Endometrial microvascular endothelial cells (primary cell): ENCODE results near the gene ENOX1. TPM values are rescaled to one million over a fixed set of nuclear protein-coding genes. Genes with fewer than 3 reads are reported as not detected.

Experiments
- in situ Hi-C: cut with HindIII; loops from 2 replicates; pipeline ENCODE4 v1.10.0; 2017; ENCODE audit warnings: low sequenced_read_pairs, low pct_unique_long_range_greater_than_20kb; ENCODE audit errors: inconsistent ontology term
- total RNA-seq: library from RNA; depleted of rRNA; stranded (reverse); fragments of >200 nt; gene quantifications from one replicate; pipeline ENCODE4 v1.2.3, GENCODE V29; 2015; ENCODE audit errors: inconsistent ontology term

ENOX1 gene
- total RNA-seq, 1 donor from 2014 or later, result not detected

DNA sequence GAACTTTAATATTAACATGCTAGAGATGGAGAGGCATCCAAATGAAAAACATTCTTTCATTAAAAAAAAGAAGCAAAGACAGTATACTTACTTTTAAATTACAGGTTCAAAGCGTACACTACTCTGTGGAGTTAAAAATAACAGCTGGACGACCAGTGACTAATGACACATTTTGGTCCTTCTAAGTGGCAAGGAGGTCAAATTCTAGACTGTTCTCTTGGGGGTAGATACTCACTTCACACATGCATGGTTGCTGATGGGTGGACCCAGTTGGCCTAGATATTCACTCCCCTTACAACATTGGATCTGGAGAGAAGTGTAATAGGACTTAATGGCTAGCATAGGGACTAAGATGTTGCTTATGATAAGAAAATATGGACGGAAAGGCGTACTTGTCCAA is 461.1 kb downstream of the ENOX1 start:
- in situ Hi-C loops, result no loop called here

DNA sequence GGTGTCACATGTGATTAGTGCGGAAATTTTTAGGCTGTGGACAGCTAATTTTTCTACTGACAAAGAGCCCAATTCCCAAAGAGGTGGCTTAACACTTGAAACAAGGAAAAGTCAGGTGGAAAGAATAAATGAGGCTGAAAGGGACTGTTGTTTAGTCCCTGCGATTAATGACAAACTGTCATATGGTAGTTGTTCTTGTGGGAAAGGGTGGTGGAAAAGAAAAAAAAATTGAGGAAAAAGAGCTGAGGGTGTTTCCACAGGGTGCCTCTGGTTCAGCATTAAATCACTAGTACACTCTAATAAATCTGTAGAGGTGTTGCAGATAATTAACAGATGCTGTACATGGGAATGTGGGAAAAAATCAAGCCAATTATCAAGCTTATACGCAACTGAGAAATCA is 462.6 kb downstream of the ENOX1 start:
- in situ Hi-C loops, result no loop called here

DNA sequence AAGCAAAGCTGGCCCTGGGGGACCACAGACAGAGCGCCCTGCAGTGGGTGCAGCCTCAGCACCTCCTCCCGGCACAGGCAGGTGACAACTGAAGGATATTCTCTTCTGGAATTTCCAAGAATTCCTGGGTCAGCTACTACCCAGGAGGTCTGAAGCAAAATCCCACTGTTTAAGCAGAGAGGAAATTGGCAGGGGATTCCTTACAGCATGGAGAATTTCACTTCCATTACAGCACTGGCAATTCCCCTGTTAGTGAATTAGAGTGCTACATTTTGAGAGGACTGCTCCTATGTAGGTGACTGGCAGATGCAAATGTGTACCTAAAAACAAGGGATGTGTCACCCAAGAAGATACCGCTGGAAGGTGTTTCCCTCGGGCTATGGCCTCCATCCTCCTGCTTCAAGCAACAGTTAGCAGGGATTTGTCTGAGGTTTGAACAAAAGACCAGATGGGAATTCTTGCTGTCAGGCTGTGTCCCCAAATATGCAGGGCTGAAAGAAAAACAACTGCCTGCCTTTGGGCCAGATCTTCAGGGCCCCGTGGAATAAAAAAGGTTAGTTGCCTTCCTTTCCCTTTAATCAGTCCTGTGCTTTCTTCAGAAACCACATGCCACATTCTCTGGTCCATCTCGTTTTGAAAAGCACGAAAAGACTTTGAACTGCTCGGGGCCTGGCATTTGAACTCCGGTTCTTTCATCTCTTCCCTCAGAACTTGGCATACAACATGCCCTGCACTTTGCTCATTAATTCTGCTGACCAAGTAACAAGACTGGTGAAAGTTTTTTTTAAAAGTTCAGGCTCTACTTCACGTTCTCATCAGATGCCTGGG is 466.9 kb downstream of the ENOX1 start:
- in situ Hi-C loops, result no loop called here

DNA sequence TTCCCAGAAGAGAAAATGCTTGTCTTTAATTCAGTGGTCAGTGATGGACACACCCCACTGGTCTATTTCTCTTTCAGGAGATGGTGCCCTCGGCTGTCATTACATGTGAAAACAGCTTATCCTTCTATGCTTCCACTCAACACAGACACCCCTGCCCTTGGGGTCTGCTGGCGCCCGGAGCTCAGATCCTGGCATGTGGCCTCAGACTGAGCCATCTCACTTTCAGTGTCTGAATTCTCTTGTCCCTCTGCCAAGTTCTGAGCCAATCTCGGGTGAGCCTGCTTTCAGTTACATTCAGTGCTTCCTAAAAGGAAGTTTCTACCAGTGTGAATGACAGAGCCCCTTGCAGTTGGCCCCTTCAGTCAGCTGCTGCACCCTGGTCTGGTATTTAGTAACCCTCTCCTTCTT is 469.8 kb downstream of the ENOX1 start:
- in situ Hi-C loops, result no loop called here

DNA sequence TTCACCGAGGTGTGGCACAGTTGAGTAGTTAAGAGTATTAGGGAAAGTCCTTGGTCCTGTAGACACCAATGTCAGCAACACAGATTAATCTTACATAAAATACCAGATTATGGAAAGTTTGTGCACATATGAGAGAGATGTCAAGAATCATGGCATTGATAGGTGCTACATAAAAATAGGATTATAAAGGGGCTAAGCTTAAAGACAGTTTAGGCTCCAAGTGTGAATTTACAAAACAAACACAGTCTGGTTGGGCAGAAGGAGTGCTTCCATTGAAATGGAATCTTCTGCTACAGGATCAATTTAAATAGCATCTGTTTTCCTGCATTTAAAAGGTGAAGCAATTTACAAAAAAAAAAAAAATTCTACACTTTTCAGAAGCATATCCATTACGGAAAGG is 470.5 kb downstream of the ENOX1 start:
- in situ Hi-C loops, result no loop called here

DNA sequence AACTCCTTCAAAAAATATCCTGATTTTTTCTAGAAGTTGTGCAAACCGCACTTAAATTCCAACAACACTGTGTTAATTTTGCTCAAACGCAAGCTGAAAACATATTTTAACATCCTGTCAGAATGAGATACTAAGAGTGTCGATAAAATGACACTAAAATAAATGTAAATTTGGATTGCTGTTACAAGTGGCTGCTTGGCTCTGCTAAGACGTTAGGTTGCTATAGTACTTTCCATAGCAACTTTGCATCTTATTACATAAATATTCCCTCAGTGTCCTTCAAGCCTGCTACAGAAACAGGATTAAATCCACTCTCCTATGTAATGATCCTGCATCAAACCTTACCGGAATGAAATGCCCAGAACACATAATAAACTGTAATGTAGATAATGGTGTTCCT is 471.2 kb downstream of the ENOX1 start:
- in situ Hi-C loops, result no loop called here

DNA sequence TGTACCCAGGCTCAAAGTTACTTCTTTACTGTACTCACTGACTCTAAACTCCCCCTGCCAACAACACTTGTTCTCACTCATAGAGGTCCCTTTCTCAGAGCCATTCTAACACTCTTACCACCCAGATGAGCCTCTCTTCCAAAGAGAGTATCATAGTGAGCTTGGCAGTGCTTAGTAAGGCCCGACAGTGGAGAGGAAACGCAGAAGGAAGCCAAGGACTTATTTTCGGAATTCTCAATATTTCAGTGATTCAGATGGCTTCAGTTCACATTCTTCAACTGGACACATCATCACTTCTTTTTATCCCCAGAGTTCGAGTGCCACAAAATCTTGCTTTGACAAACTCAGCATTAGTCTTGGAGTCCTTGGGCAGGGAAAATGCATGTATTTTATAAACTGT is 477.5 kb downstream of the ENOX1 start:
- in situ Hi-C loops, result no loop called here

DNA sequence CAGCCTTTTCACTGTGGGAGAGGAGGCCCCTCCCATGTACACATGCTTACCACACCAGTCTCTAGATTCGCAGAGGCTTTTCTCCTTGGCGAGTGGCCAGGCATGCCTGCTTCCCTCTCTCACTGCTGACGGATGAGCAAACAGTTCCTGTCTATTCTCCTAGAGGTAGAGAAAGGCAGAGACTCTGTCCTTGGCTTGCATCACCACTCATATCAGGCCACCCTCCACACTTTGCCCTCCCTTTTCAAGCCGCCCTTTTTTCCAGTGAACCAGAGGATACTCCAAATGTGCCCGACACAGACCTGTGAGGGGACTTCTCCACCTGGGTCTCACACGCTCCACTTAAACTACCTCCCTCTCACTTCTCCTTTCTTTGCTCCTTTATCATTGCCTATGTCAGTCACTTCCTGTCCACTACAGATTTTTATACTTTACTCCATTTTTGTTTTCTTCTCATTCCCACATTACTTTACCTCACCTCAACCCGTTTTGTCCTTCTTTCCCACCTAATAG is 478.8 kb downstream of the ENOX1 start:
- in situ Hi-C loops, result no loop called here

DNA sequence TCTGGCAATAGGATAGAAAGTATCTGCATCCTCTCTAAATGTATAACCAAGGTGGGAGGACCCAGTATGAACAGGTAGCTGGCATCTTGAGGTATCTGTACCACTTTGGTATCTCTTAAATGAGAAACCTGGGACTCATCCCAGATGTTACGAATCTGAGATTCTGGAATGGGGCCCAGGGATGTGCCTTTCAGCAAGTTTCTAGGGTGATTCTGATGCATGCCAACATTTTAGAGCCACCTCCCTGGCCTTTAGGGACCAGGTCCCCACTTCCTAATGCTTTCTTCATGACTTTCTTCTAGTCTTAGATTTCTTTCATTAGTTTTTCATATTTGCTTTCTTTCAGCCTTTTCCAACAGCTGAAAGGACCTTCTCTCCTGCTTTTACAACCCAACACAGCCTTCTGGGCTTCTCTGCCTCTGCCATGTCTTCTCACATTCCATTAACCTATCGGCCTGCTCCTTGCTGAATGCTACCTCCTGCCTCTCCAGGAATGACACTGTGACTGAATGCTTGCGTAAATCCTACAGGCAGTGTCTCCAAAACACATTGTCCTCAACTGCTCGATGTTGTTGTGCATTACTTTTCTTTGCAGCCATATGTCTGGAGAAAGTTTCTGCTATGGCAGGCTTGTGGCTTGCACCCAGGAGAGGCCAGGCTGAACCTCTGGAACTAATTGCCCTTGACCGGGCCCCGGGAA is 479.4 kb downstream of the ENOX1 start:
- in situ Hi-C loops, result no loop called here

DNA sequence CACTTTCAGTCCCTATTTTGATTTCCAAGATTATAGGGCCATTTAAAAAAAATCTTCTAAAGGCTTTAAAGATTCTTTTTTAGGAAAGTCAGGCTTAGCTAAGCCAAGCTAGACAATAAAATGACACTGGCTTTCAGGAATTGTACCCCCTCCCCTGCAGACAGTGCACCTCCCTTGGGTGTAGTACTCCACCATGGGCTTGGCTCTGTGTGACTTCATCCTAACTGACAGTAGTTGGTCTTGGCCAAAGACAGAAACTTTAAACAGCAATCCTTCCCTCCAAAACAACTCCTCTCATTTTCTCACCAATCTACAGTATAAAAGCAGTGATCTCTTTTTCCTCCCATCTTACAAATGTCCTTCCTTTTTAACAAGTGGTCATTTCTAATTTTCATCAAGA is 480.4 kb downstream of the ENOX1 start:
- in situ Hi-C loops, result no loop called here

DNA sequence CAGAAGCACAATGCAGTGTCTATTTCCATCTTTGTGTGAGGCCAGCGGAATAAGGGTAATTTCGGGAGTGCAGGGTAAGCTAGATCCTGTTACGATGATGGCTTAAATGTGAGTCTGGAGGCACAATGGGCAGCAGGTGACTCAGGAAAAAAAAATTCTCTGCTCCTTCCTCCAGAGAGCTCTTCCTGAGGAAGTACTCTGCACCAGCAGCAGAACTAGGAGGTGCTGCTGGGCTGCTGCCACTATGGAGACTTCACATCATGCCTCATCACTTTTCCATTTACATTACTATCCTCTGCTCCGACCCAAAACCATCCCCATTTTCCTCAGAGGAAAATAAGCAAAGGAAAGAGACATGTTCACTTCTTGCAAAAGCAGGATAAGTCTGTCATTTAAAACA is 481.4 kb downstream of the ENOX1 start:
- in situ Hi-C loops, result no loop called here

DNA sequence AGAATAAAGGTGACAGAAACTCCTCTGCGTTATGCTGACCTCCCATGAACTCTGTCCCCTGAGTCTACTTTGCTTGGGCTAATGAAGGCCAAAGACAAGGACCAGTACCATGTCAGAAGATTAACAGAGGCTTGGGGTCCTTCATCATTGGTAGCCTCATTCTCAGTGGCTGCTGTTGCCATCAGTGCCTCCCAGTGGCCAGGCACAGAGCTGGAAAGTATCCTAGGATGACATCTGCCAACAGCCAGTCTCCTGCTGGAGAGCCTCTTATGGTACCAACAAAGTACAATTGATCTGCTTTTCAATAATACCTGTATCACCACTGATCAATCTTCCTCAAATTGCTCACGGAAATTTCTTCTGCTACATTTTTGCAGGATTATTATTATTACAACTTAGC is 481.8 kb downstream of the ENOX1 start:
- in situ Hi-C loops, result no loop called here

DNA sequence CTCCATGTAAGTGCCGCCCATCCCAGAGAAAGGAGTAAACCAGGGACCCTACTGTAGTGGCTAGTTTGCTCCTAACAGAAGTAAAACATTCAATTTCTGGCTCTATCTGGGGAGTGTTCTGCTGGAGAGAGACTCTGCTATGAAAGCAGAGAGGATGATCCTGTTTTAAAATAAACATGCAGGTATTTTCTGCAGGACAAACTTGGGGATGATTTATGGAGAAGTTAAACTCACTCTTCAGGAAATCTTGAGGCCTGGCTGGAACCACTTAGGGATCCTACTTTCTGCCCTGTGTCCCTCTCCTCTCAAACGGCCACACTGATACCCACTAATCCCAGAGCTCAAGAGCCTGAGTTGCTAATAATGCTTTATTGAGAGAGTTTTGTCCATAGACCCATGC is 482.3 kb downstream of the ENOX1 start:
- in situ Hi-C loops, result no loop called here

DNA sequence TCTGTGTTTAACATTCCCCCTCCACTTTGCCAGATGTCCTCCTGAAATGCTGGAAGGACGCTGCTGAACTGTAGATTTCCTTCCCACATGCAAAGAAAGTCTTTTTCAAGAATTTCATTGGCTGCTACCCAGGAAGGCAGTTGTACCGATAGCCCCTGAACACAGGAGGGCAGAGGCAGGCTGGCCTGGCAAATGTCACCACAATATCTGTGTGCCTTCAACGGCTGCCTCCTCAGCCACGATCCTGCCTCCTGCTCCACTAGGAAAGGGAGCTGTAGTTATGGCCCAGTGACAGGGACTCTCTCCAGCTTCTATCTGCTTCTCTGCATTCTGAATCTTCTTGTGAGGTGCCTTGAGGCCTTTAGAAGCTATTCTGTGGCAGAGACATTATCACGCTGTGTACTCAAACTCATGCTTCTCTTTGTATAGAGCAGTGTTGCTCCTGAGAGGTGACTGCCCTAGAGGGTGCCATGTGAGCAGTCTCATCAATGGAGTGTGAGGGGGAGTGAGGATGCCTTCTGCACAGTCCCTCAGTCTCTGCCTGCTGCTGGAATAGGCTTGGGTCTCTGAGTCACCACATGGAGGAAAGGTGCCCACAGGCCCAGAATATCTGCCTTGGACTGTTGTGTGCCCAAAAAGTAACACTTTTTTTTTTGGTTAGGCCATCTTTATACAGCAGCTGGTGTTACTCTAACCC is 483.6 kb downstream of the ENOX1 start:
- in situ Hi-C loops, result no loop called here

DNA sequence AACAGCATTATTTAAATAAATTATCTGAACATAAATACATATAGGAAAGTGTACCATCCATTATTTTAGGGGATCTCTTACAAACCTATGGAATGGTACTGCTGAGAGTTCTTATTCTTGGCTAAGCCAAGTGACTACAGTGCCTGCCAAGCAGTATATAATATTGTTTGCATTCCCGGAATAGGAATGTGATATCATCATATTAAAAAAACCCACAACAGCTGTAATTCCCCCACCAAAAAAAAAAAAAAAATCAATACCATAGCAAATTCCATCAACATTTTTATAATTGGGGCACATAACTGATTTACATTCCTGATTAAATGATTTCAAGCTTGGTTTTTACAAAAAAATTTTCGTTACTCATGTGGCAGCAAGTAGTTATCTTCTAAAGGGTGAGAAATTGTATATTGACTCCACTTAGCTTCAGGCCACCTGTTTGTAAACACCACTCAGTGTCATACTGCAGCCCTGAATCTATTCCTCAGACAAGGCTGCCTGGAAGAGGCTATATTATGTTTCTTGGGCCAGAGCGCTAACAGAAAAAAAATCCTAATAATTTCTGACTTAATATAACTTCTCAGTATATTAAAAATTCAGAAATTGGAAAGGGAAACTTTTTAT is 485.3 kb downstream of the ENOX1 start:
- in situ Hi-C loops, result no loop called here

DNA sequence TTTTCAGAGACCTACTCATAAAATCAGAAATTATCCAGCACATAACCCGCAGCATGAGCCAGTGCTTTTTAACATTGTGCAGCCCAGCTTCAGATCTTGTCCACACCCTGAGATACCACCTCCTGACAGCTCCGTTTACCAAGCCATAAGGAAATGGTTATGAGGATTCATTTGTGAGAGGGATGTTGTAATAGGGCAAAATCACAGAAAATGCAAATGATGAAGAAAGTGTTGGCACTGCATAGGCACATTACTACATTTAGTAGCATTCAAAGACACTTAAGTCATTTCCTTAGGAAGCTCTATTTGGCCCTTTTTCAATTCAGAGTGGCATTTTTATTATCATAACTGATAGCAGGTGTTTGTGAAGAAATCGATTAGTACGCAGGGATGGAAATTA is 485.9 kb downstream of the ENOX1 start:
- in situ Hi-C loops, result no loop called here

DNA sequence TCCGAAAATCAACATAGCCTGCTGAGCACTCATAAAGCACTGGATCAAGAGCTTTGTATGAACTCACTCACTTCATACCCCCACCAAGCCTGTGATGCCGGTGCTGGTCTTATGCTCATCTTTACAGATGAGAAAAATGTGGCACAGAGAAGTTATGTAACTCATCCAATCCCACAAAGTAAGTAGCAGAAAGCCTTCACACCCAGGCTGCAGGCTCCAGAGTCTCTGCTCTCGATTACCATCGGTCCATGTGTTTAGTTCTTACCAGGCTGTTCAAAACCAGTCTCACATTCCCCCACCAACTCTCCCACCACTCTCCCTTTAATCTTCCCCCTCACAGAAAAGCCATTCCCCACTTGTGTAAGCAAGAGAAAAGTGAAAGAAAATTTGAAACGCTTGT is 487.4 kb downstream of the ENOX1 start:
- in situ Hi-C loops, result no loop called here

DNA sequence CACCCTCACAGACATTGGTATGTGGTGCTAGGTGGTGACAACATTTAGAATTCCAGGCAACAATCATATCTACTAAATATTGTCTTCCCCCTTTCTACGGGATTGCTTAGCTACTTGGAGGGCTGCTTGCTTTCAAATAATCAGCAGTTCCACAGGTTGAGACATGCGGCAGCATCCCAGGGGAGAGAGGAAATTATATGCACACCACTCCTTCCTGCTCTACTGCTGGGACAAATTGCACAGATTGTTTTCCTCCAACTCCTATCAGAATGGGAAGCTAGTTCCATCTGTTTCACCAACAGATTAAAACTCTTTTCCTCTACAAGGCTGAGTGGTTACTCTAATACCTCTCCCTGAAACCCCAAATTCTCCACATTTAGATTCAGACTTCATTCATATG is 488.0 kb downstream of the ENOX1 start:
- in situ Hi-C loops, result no loop called here

DNA sequence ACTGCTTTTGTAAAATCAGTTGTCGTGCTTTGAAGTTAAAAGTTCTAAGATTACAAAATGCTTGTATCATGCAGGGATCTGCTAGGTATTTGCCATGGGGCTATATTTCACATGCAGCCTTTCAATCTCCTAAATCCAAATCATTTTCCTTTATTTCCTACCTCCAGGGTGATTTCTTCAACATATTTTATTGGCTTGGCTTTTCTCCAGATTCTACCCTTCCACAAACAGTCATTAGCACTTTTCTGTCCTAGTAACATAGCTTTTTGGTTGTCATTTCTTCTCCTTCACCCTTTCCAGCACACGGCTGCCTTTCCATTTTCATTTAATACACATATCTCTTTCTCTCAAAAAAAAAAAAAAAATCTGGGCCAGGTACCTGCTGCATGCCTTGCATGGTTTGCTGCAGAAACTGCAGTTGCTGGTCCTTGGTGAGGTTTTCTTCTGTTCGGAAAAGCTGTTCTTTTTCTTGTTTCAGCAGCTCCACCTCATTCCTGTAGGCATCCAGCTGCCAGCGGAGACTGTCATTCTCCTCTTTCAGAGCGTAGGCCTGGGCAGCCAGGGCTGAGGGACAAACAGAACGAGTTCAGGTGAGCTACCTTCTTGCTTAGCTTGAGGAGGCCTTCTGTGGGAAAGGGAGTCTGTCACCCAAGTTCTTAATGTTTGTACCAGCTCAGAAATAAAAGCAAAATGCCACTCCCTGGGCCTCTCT is 488.6 kb downstream of the ENOX1 start:
- in situ Hi-C loops, result no loop called here
